Hepatocyte (in vitro differentiated cells): ENCODE data around the gene RBM12.

Experiments
- CTCF ChIP-seq: fragments of 200-600 bp; sonication (generic); IDR thresholded peaks from 2 replicates; pipeline ENCODE4 v1.5.1; 2016; ENCODE audit warnings: antibody characterized with exemption, mild to moderate bottlenecking; ENCODE audit not compliant: poor library complexity
- EZH2 ChIP-seq: fragments of 200-600 bp; sonication (generic); IDR thresholded peaks from 2 replicates; pipeline ENCODE4 v1.6.1; 2016; ENCODE audit warnings: antibody characterized with exemption, mild to moderate bottlenecking, borderline replicate concordance
- EZH2phosphoT487 ChIP-seq: fragments of 200-600 bp; sonication (generic); IDR thresholded peaks from one replicate; pipeline ENCODE4 v1.6.1; 2018; ENCODE audit warnings: antibody characterized with exemption, mild to moderate bottlenecking, low read depth, moderate library complexity; ENCODE audit not compliant: unreplicated experiment, severe bottlenecking

GRCh38 chr20:35625584-35626385 lies 38.9 kb downstream of the RBM12 start:
- no peak for TF ChIP-seq EZH2
- TF ChIP-seq CTCF = no peak
- TF ChIP-seq EZH2phosphoT487 = no peak
